Activated CD8-positive, alpha-beta memory T cell treated with anti-CD3 and anti-CD28 coated beads for 4 hours (primary cell): ENCODE measurements around the gene SPON2.
"Not testable (repeated sequence)": the region's sequence is repeated elsewhere in the genome, so short reads cannot be mapped to it uniquely, and the experiment has no call there.

Experiments used
- DNase-seq, 2 donors: peaks; one replicate each; pipeline ENCODE4 v3.0.0-alpha.2; 2020; ENCODE audit warnings: low read depth in 2 of 2

Gene SPON2

DNA sequence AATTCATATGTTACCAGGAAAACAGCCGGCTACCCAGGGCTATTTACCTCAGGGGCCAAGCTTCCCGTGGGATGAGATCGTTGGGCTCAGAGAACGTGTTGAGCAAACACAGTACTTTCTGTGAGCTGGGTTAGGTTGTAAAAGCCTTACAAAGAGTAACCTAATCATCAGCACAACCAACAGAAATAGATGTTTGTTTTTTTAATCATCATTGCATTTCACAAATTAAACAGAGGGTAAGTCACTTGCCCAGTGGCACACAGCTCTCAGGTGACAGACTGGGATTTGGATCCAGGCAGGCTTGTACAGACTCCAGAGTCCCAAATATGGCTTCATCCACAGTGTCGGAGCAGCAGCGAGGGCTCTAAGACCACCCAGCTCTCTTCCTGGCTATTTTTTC lies 20.1 kb downstream of the SPON2 start:
- no peak for DNase-seq

DNA sequence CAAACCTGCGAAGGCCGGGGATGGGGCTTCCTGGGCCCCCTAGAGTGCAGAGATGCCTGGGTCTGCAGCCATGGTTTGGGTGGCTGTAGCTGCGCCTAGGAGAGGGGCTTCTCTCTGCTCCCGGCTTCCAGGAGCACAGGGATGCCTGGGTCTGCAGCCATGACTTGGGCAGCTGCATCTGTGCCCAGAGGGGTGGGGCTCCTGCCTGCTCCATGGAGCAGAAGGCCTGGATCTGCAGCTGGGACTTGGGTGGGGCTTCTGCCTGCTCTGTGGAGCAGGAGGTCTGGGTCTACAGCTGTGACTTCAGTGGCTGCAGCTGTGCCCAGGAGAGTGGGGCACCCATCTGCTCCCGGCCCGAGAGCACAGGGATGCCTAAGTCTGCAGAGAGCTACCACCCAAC lies 20.8 kb downstream of the SPON2 start:
- DNase-seq: no peak

GRCh38 chr4:1150875-1151274 lies 21.5 kb downstream of the SPON2 start:
- DNase-seq: no peak

DNA sequence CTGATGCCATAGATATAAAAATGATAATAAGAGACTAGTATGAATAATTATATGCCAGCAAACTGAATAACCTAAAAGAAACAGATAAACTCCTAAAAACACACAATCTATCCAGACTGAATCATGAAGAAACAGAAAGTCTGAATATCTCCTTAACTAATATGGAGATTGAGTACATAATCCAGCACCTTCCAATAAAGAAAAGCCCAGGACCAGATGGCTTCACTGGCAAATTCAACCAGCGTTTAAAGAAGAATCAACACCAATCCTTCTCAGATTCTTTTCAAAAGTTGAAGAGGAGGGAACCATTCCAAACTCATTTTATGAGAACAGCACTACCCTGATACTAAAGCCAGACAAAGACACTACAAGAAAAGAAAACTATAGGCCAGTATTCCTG lies 32.5 kb downstream of the SPON2 start:
- DNase-seq: no peak

DNA sequence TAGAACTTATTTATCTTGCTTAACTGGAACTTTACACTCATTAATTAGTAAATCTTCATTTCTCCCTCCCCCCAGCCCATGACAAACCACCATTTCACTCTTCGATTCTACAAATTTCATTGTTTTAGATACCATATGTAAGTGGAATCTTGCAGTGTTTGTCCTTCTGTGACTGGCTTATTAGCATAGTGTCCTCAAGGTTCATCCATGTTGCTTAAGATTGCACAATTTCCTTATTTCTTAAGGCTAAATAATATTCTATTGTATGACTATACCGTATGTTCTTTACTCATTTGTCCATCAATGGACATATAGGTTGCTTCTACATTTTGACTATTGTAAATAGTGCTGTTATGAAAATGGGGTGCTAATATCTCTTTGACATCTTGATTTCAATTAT lies 34.5 kb downstream of the SPON2 start:
- no peak for DNase-seq

DNA sequence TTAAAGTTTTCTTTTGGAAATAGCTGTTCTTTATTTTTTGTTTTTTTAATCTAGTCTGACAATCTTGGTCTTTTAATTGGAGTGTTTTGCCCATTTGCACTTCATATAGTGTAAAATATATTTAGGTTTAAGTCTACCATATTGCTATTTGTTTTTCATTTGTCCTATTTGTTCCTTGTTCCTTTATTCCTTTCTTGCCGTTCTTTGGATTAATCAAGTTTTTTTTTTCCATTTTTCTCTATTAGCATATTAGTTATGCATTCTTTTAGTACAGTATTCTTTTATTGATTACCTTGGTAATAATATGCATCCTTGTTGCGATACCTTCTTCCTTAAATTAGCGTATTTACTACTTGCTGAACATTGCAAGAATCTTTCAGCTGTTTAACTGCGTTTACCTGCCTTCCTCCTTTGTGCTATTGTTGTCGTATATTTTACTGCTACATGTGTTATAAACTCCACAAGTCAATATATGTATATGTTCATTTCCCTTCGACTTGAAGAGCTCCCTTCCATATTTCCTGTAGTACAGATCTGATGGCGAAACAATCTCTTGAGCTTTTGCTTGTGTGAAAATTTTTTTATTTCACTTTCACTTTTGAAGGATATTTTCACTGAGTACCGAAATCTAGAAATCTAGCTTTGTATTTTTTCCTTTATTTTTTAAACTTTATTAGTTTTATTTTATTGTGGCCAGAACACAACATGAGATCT lies 35.2 kb downstream of the SPON2 start:
- DNase-seq: no peak

- DNase-seq: no peak
Measured at GRCh38 chr4:1136048-1136447, 36.3 kb downstream of the SPON2 start.

DNA sequence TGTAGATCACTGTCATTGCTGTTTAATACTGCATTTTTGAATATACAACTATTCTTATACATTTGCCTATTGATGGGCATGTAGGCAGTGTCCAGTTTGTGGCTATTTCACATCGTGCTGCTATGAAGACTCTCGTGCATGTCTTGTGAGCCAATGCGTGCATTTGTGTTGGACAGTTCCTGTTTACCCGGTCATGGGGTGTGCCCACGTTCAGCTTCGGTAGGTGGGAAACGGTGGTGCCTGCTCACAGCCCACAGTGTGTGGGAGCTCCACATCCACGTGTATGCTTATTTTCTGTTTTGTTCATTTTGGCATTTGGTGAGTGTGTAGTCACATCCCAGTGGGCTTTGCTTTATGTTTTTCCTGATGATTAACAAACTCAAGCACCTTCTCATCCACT lies 39.4 kb downstream of the SPON2 start:
- DNase-seq: no peak

DNA sequence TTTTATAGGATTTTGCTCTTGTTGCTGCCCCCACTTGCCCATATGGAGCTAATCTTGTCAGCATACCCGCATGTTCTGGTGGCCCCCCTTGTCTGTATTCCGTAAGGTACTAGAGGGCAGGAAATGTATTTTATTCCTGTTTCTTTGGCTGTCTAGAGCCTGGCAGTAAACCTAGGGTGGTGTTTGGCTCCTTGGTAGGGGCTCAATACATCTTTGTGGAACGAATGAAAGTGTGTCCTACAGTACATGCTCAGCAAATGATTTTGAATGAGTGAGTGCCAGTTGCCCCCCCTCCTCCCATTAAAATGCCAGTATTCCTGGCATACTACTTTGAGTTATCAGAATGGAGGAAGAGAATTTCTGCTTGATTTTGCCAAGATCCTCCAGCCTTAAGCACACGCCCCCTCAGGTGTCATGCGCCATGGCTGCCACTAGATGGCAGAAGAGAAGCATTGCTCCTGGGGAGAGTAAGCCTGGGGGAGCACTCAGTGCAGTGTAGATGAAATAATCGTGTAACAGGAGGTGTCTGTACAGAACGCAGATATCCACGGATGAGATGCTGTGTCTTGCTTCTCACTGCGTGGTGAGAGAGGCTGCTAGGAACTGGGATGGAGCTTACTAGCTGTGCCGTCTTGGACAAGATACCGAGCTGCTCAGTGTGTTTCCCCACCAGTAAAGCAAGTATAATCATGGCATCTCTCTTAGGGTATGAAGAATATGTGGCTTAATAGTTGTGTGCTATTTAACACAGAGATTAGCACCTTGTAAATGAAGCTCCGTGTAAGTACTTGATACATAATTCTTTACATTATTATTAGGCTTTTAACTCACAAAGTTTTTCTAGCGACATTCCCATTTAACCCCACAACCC lies 41.8 kb downstream of the SPON2 start:
- DNase-seq: peak; percentile 54 to 55

DNA sequence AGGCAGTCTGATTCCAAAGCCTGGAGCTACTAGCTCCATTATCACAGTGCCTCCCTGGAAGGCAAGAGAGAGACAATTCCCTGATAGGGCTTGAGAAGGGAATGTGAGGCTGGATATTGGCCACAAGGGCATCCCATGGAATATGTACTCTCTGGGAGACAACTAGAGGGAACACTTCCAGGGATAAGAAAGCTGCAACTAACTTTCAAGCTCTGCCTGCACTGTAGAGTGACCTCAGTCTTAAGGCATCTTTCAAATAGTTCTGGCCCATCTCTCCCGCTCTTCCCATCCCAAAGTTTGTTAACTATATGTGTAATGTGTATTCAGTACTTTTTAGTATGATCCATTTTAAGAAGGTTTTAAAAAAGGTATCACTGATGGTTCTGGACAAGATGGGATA lies 45.9 kb downstream of the SPON2 start:
- DNase-seq: no peak

DNA sequence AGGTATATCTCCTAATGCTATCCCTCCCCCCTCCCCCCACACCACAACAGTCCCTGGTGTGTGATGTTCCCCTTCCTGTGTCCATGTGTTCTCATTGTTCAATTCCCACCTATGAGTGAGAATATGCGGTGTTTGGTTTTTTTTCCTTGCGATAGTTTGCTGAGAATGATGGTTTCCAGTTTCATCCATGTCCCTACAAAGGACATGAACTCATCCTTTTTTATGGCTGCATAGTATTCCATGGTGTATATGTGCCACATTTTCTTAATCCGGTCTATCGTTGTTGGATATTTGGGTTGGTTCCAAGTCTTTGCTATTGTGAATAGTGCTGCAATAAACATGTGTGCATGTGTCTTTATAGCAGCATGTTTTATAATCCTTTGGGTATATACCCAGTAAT lies 46.9 kb downstream of the SPON2 start:
- not testable (repeated sequence) for DNase-seq

DNA sequence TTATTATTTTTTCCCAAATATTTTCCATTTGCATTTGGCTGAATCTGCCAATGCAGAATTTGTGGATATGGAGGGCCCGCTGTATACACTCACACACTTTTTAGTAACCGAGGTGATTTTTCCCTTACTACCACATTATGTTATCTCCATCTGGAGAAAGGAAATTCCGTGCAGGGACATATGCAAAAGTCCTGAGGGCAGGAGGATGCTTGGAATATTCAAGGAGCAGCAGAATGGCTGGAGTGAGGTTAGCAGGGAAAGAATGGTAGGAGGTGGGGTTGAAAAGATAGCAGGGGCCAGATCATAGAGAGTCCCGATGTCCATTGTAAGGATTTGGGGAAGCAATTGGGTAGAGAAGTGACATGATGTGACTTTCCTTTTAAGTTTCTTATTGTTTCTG lies 47.6 kb downstream of the SPON2 start:
- DNase-seq: no peak

- DNase-seq: no peak
Measured at GRCh38 chr4:1122505-1122904, 49.9 kb downstream of the SPON2 start.
